H1 (cell line): ENCODE results near the gene ACAT2. TPM values are rescaled to one million over a fixed set of nuclear protein-coding genes. Genes with fewer than 3 reads are reported as not detected.

ENCODE experiments used
- CTCF ChIA-PET: fragments of 300-600 bp; sonication (Branson Sonifier 250); formaldehyde crosslinking; loops from one replicate; lab custom pipeline; 2021; ENCODE audit not compliant: partially characterized antibody; lab: Charles Lee
- POLR2A ChIA-PET: fragments of 300-600 bp; sonication (Branson Sonifier 250); formaldehyde crosslinking; loops from one replicate; lab custom pipeline; 2021; ENCODE audit warnings: inconsistent platforms; ENCODE audit not compliant: partially characterized antibody; lab: Charles Lee
- DNase-seq, 2 experiments: peaks; one replicate each; pipeline versions ENCODE4 v3.0.0 to v3.0.0-alpha.2; 2010 to 2022; ENCODE audit warnings: low spot score in 2 of 2, low read depth in 1 of 2, mixed read lengths in 1 of 2
- FAIRE-seq: peaks from 2 replicates; lab custom pipeline; 2011; peaks lifted over from hg19 to GRCh38; lab: Jason Lieb, UNC
- H2AFZ ChIP-seq: 2 replicates; pipeline ENCODE4 v1.8.1; 2012; ENCODE audit warnings: low read length, inconsistent platforms
- H2AK5ac ChIP-seq: 2 replicates; pipeline ENCODE4 v1.6.1; 2013; ENCODE audit warnings: low read depth, low read length
- H2BK120ac ChIP-seq: replicated peaks from 2 replicates; pipeline ENCODE3; 2013; ENCODE audit warnings: low read depth, low read length, inconsistent platforms
- H2BK12ac ChIP-seq: 2 replicates; pipeline ENCODE4 v1.6.1; 2013; ENCODE audit warnings: low read depth, low read length
- H2BK15ac ChIP-seq: 2 replicates; pipeline ENCODE4 v1.6.1; 2013; ENCODE audit warnings: low read length
- H2BK20ac ChIP-seq: 2 replicates; pipeline ENCODE4 v1.6.1; 2013; ENCODE audit warnings: low read length
- H2BK5ac ChIP-seq: 2 replicates; pipeline ENCODE4 v1.6.1; 2013; ENCODE audit warnings: low read depth, low read length
- H3K14ac ChIP-seq: 2 replicates; pipeline ENCODE4 v1.6.1; 2013; ENCODE audit warnings: inconsistent platforms; ENCODE audit not compliant: insufficient read length
- H3K18ac ChIP-seq: 2 replicates; pipeline ENCODE4 v1.6.1; 2013; ENCODE audit warnings: low read length; ENCODE audit errors: extremely low read depth
- H3K23ac ChIP-seq: 2 replicates; pipeline ENCODE4 v1.6.1; 2013; ENCODE audit warnings: inconsistent platforms; ENCODE audit not compliant: insufficient read length
- H3K23me2 ChIP-seq: 2 replicates; pipeline ENCODE4 v1.6.1; 2013; ENCODE audit warnings: low read depth, low read length
- H3K27ac ChIP-seq: 2 replicates; pipeline ENCODE4 v1.6.1; 2011; ENCODE audit warnings: low read depth, low read length, inconsistent platforms
- H3K27me3 ChIP-seq, 4 experiments: replicated peaks in 1 of 4; 1 replicate in 1 of 4; 2 replicates in 3 of 4; pipeline versions ENCODE4 v1.6.1 to v1.8.1; 2011 to 2013; ENCODE audit warnings: low read length in 3 of 4, mild to moderate bottlenecking in 3 of 4, inconsistent platforms in 2 of 4, mixed read lengths in 2 of 4, moderate library complexity in 1 of 4; ENCODE audit not compliant: control insufficient read depth in 3 of 4, insufficient read depth in 3 of 4; ENCODE audit errors: extremely low read depth in 1 of 4
- H3K36me3 ChIP-seq, 4 experiments: 2 replicates each; pipeline versions ENCODE4 v1.6.1 to v1.8.1; 2011 to 2013; ENCODE audit warnings: mild to moderate bottlenecking in 4 of 4, low read length in 3 of 4, moderate library complexity in 2 of 4, control low read depth in 1 of 4, inconsistent platforms in 1 of 4; ENCODE audit not compliant: insufficient read depth in 4 of 4, control insufficient read depth in 2 of 4
- H3K4ac ChIP-seq: replicated peaks from 2 replicates; pipeline ENCODE3; 2013; ENCODE audit warnings: low read length, low read depth, mixed read lengths, inconsistent platforms; ENCODE audit not compliant: insufficient read length
- H3K4me1 ChIP-seq, 4 experiments: replicated peaks in 1 of 4; 1 replicate in 1 of 4; 2 replicates in 3 of 4; pipeline versions ENCODE4 v1.6.1 to v1.8.1; 2011 to 2013; ENCODE audit warnings: low read length in 3 of 4, inconsistent platforms in 2 of 4, mixed read lengths in 1 of 4; ENCODE audit not compliant: insufficient read depth in 4 of 4, control insufficient read depth in 3 of 4
- H3K4me2 ChIP-seq, 2 experiments: 2 replicates each; pipeline versions ENCODE4 v1.6.1 to v1.8.1; 2011 to 2013; ENCODE audit warnings: low read depth in 2 of 2, low read length in 2 of 2, control low read depth in 1 of 2, inconsistent platforms in 1 of 2, mild to moderate bottlenecking in 1 of 2; ENCODE audit not compliant: insufficient read depth in 1 of 2
- H3K4me3 ChIP-seq, 4 experiments: fragments of 200-600, 300-600 bp in 1 of 4; sonication (generic), shearing (Covaris generic), sonication (Bioruptor Twin) in 1 of 4; 2 replicates each; pipeline versions ENCODE4 v1.5.1 to v1.8.1; 2011 to 2016; ENCODE audit warnings: low read length in 4 of 4, low read depth in 3 of 4, control low read depth in 2 of 4, inconsistent platforms in 2 of 4, mild to moderate bottlenecking in 2 of 4, mixed read lengths in 1 of 4, moderate library complexity in 1 of 4; ENCODE audit not compliant: insufficient read depth in 2 of 4; ENCODE audit errors: extremely low read depth in 1 of 4
- H3K56ac ChIP-seq: replicated peaks from 2 replicates; pipeline ENCODE3; 2013; ENCODE audit warnings: low read depth, mild to moderate bottlenecking, mixed read lengths, low read length, inconsistent platforms; ENCODE audit not compliant: insufficient read length
- H3K79me1 ChIP-seq: 2 replicates; pipeline ENCODE4 v1.6.1; 2013; ENCODE audit warnings: low read depth, low read length, control low read depth
- H3K79me2 ChIP-seq, 2 experiments: 2 replicates each; pipeline versions ENCODE4 v1.6.1 to v1.8.1; 2012 to 2013; ENCODE audit warnings: low read length in 2 of 2, mild to moderate bottlenecking in 2 of 2, inconsistent platforms in 1 of 2; ENCODE audit not compliant: insufficient read depth in 2 of 2, control insufficient read depth in 1 of 2
- H3K9ac ChIP-seq, 4 experiments: replicated peaks in 1 of 4; 1 replicate in 1 of 4; 2 replicates in 3 of 4; pipeline versions ENCODE4 v1.6.1 to v1.8.1; 2011 to 2013; ENCODE audit warnings: low read depth in 3 of 4, low read length in 3 of 4, control low read depth in 2 of 4, mild to moderate bottlenecking in 2 of 4, moderate library complexity in 2 of 4, inconsistent platforms in 1 of 4; ENCODE audit errors: extremely low read depth in 1 of 4
- H3K9me3 ChIP-seq, 2 experiments: 2 replicates each; pipeline versions ENCODE4 v1.6.1 to v1.8.1; 2012 to 2013; ENCODE audit warnings: mild to moderate bottlenecking in 2 of 2, moderate library complexity in 2 of 2, control low read depth in 1 of 2, inconsistent platforms in 1 of 2, low read depth in 1 of 2, low read length in 1 of 2, mixed read lengths in 1 of 2; ENCODE audit not compliant: insufficient read depth in 2 of 2
- H4K20me1 ChIP-seq, 2 experiments: replicated peaks in 1 of 2; 2 replicates each; pipeline versions ENCODE3 to v1.8.1; 2011 to 2013; ENCODE audit warnings: inconsistent platforms in 2 of 2, low read length in 2 of 2, mild to moderate bottlenecking in 1 of 2; ENCODE audit not compliant: insufficient read depth in 2 of 2, control insufficient read depth in 1 of 2
- H4K5ac ChIP-seq: 2 replicates; pipeline ENCODE4 v1.6.1; 2013; ENCODE audit warnings: low read length, low read depth, mixed read lengths, inconsistent platforms; ENCODE audit not compliant: insufficient read length
- H4K8ac ChIP-seq: 2 replicates; pipeline ENCODE4 v1.8.0; 2013; ENCODE audit warnings: mild to moderate bottlenecking, moderate library complexity, low read length, inconsistent platforms; ENCODE audit not compliant: insufficient read depth; ENCODE audit errors: extremely low read depth
- H4K91ac ChIP-seq: replicated peaks from 2 replicates; pipeline ENCODE3; 2013; ENCODE audit warnings: low read length, mixed read lengths, inconsistent platforms; ENCODE audit not compliant: insufficient read length
- CHD1 ChIP-seq: IDR thresholded peaks from 2 replicates; pipeline ENCODE4 v1.6.1; 2012; ENCODE audit warnings: low read depth, low read length, improper control_type of control experiment
- JUN ChIP-seq: IDR thresholded peaks from 2 replicates; pipeline ENCODE4 v1.6.1; 2011; ENCODE audit warnings: low read depth, mild to moderate bottlenecking, improper control_type of control experiment, low read length
- POLR2AphosphoS5 ChIP-seq: IDR thresholded peaks from 2 replicates; pipeline ENCODE4 v1.6.1; 2011; ENCODE audit warnings: low read depth, low read length
- RAD21 ChIP-seq, 2 experiments: IDR thresholded peaks in 1 of 2; conservative IDR thresholded peaks in 1 of 2; 2 replicates each; pipeline ENCODE4 v1.6.1; 2011; ENCODE audit warnings: low read depth in 2 of 2, low read length in 2 of 2, improper control_type of control experiment in 1 of 2, inconsistent platforms in 1 of 2, mild to moderate bottlenecking in 1 of 2, moderate library complexity in 1 of 2
- RNF2 ChIP-seq: fragments of 200-900, 300-1000 bp; sonication (generic); IDR thresholded peaks from 2 replicates; pipeline ENCODE4 v1.7.1; 2016; ENCODE audit warnings: borderline replicate concordance, low read depth, mild to moderate bottlenecking, antibody characterized with exemption, low read length; ENCODE audit not compliant: poor library complexity, severe bottlenecking; ENCODE audit errors: missing control alignments
- SAP30 ChIP-seq: fragments of 300-600 bp; sonication (generic); IDR thresholded peaks from 2 replicates; pipeline ENCODE4 v1.7.1; 2012; ENCODE audit warnings: low read length, moderate library complexity, mild to moderate bottlenecking, inconsistent platforms; ENCODE audit not compliant: insufficient read depth, insufficient replicate concordance
- SIN3A ChIP-seq, 2 experiments: IDR thresholded peaks in 1 of 2; conservative IDR thresholded peaks in 1 of 2; 2 replicates each; pipeline ENCODE4 v1.6.1; 2011 to 2012; ENCODE audit warnings: low read length in 2 of 2, improper control_type of control experiment in 1 of 2, low read depth in 1 of 2, mild to moderate bottlenecking in 1 of 2
- SP1 ChIP-seq: IDR thresholded peaks from 2 replicates; pipeline ENCODE4 v1.6.1; 2011; ENCODE audit warnings: low read depth, low read length
- ZNF274 ChIP-seq: IDR thresholded peaks from 2 replicates; pipeline ENCODE4 v1.7.0; 2012; ENCODE audit warnings: low read length, borderline replicate concordance; ENCODE audit errors: extremely low read depth
- whole genome bisulfite sequencing, 2 experiments: shearing (Covaris generic) in 1 of 2; methylation state at CpG; one replicate each; pipeline versions ENCODE4 v1.1.6 to v1.1.7; 2013 to 2015; ENCODE audit warnings: low lambda C conversion rate in 2 of 2, mixed read lengths in 2 of 2, inconsistent platforms in 1 of 2, low coverage in 1 of 2, missing lambda C conversion rate in 1 of 2; ENCODE audit not compliant: insufficient replicate concordance in 2 of 2, insufficient coverage in 1 of 2, insufficient read length in 1 of 2; ENCODE audit errors: extremely low coverage in 1 of 2, missing lambda C conversion rate in 1 of 2; 5-methylcytosine and 5-hydroxymethylcytosine counted together
- polyA plus RNA-seq, 7 experiments: library from polyadenylated mRNA; depleted of rRNA in 3 of 7; stranded (reverse) in 5 of 7; unstranded in 2 of 7; fragments of >200 nt in 5 of 7; fragments of 200-250 nt in 2 of 7; gene quantifications; 1 replicate in 5 of 7; 2 replicates in 1 of 7; 4 replicates in 1 of 7; pipeline versions ENCODE4 v1.2.1 to v1.2.3, GENCODE V29; 2011 to 2013; ENCODE audit warnings: missing spikeins in 2 of 7, mixed read lengths in 2 of 7
- total RNA-seq: library from RNA; stranded (reverse); fragmentation: NEBNext Ultra II Directional; extraction: Animal tissue kit (Norgen Biotek cat#: 25700); gene quantifications from 2 replicates; pipeline ENCODE4 v1.2.1, GENCODE V29; 2021

ACAT2 gene
- total and polyA plus RNA-seq, 2 of the 8 experiments (the other 6 are each of a cell fraction or from before 2014, with no cell fraction given) = 61.6 to 166 TPM

DNA sequence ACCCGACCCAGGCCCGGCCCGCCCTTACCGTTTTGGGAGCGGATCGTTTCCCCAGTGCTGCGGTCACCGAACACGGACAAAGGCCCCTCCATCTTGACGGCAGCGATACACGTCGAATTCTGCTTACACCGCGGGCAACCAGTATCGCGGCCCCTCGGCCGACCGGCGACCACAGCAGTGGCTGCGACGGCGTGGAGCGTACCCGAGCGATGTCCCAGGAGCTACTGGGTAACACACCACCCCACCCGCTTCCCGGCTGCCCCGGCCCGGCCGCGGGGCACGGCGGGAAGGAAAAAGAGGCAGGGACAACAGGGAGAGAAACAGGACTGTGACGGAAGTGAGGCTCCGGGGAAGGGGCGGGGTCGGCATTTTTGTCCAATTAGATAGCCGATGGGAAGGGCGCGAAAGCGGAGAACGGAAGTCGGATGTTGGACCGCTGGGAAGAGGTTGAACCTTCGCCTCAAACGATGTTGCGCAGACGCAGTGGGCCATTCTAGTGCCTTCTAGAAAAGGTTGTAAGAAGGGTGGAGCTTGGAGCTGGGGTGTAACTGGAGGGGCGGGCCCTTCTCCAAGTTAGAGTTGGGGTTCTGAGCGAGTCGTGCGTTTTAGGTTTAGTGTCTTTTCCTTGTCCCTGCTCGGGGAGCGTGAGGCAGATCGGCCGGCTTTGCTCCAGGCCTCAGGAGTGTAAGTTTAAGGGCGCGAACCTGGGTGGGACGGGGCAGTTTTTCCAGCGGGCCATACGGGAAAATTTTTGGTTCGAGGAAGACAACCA lies 27.7 kb downstream of the ACAT2 start, which contains the start of gene TCP1:
TSS of gene TCP1 (minus strand) at position 226 of the 772 bp plus-strand sequence. CDS start at position 92, 134 bp downstream.
- Histone ChIP-seq H4K20me1 (peaks cover 4 to 9% of the 10 kb centered on the region in 2 experiments), H2BK12ac (peak within 1 kb of the TSS; percentile 22; the same call in 1 of the 2 replicates), H3K27me3 (no peaks in the 10 kb centered on the region), H3K14ac (no peak within 1 kb of the TSS), H3K23me2 (peaks cover 7% of the 10 kb centered on the region), H3K79me2 (peaks cover 20 to 85% of the 10 kb centered on the region in 2 experiments), H3K36me3 (peaks cover 6 to 65% (median 28%) of the 10 kb centered on the region in 4 experiments; a peak in 7 of 8 replicates), H3K9ac (peak within 1 kb of the TSS; percentile 96 to 98 (median 97)), H2BK120ac (peak within 1 kb of the TSS; percentile 38), H2AK5ac (no peak within 1 kb of the TSS; the same call in 1 of the 2 replicates), H3K18ac (peak within 1 kb of the TSS; percentile 100), H3K79me1 (no peaks in the 10 kb centered on the region; the same call in 1 of the 2 replicates), H3K56ac (peak within 1 kb of the TSS; percentile 98), H3K4me3 (peak within 1 kb of the TSS; percentile 78 to 94 (median 90)), H2BK15ac (no peak within 1 kb of the TSS), H3K4me1 (peaks cover 0 to 12% (median 7%) of the 10 kb centered on the region in 4 experiments; a peak in 4 of 7 replicates), H4K91ac (peak within 1 kb of the TSS; percentile 95), H4K5ac (peak within 1 kb of the TSS; percentile 87), H3K4ac (peak within 1 kb of the TSS; percentile 76), H3K9me3 (no peaks in the 10 kb centered on the region), H3K4me2 (peak within 1 kb of the TSS; percentile 81 to 99), H4K8ac (peak within 1 kb of the TSS; percentile 98), H2BK20ac (no peak within 1 kb of the TSS), H2AFZ (0 out of 2 replicates have a peak within 1 kb of the TSS, but pooled peaks have one; percentile 21), H2BK5ac (peak within 1 kb of the TSS; percentile 98), H3K27ac (peak within 1 kb of the TSS; percentile 91), H3K23ac (no peak within 1 kb of the TSS)
- FAIRE-seq (peak; percentile 74), DNase-seq (peak; percentile 96 to 97)
- ChIA-PET CTCF (interaction anchor here (0.7 to 2.3 kb wide), 4 partner anchors 14 to 65 kb away, joined by 3 to 11 read pairs (median 4); no protein-coding TSS in a partner anchor), POLR2A (interaction anchor here (0.5 to 5.3 kb wide), 31 partner anchors 9 to 333 kb away, joined by 3 to 80 read pairs (median 6); partner anchors contain the start of genes ACAT2, IGF2R, PNLDC1 and SOD2)
- WGBS, 2 experiments = 3% methylated on average over 50 of the region's 64 CpGs; no CpG with 5 or more reads in 1 of the 2 experiments
- TF ChIP-seq ZNF274 (no peak), SIN3A (conservative IDR thresholded peaks at IDR 0.05 in 1 of 2, IDR thresholded peaks at IDR 0.05 in 1 of 2; ENCODE audit: low read depth in 1 of 2, low read length in 2 of 2) (peak in 1 of 2 experiments; percentile 87; a peak in 2 of 4 replicates), RNF2 (no peak), RAD21 (IDR thresholded peaks at IDR 0.05 in 1 of 2, conservative IDR thresholded peaks at IDR 0.05 in 1 of 2; ENCODE audit: low read depth in 2 of 2, low read length in 2 of 2) (no peak; a peak in 1 of 4 replicates), JUN (no peak), CHD1 (no peak), SP1 (peak; percentile 50; the same call in 1 of the 2 replicates), SAP30 (no peak), POLR2AphosphoS5 (peak; percentile 96)
